H9 (cell line): ENCODE measurements around the gene COPZ2. TPM values are rescaled to one million over a fixed set of nuclear protein-coding genes. Genes with fewer than 3 reads are reported as not detected.
A peak's percentile ranks its signal among the peaks of the same experiment; 100 is the strongest.

Experiments used
- DNase-seq: peaks from one replicate; pipeline ENCODE4 v3.0.0-alpha.2; 2017
- H2AFZ ChIP-seq: one replicate; pipeline ENCODE4 v1.6.1; 2013; ENCODE audit warnings: mild to moderate bottlenecking, low read length, control low read depth, moderate library complexity
- H2AK5ac ChIP-seq: 2 replicates; pipeline ENCODE4 v1.6.1; 2013; ENCODE audit warnings: low read length, control low read depth, mixed read lengths; ENCODE audit not compliant: insufficient read length
- H2BK120ac ChIP-seq: one replicate; pipeline ENCODE4 v1.6.1; 2013; ENCODE audit warnings: low read depth, mild to moderate bottlenecking, low read length, control low read depth, inconsistent platforms; ENCODE audit not compliant: poor library complexity, severe bottlenecking
- H2BK12ac ChIP-seq: 2 replicates; pipeline ENCODE4 v1.6.1; 2013; ENCODE audit warnings: low read length, control low read depth, mixed read lengths, low read depth; ENCODE audit not compliant: insufficient read length
- H2BK15ac ChIP-seq: 2 replicates; pipeline ENCODE4 v1.6.1; 2013; ENCODE audit warnings: low read depth, low read length, control low read depth
- H2BK20ac ChIP-seq: one replicate; pipeline ENCODE4 v1.6.1; 2013; ENCODE audit warnings: low read depth, mild to moderate bottlenecking, low read length, control low read depth, inconsistent platforms; ENCODE audit not compliant: poor library complexity, severe bottlenecking
- H2BK5ac ChIP-seq: 2 replicates; pipeline ENCODE4 v1.6.1; 2013; ENCODE audit warnings: low read length, control low read depth, mixed read lengths; ENCODE audit not compliant: insufficient read length
- H3K14ac ChIP-seq: 2 replicates; pipeline ENCODE4 v1.6.1; 2013; ENCODE audit warnings: low read length, control low read depth; ENCODE audit not compliant: insufficient read depth
- H3K18ac ChIP-seq: 2 replicates; pipeline ENCODE4 v1.6.1; 2013; ENCODE audit warnings: low read depth, mild to moderate bottlenecking, mixed read lengths, low read length, control low read depth; ENCODE audit not compliant: insufficient read length
- H3K23ac ChIP-seq: 2 replicates; pipeline ENCODE4 v1.6.1; 2013; ENCODE audit warnings: low read length, control low read depth, mixed read lengths, low read depth; ENCODE audit not compliant: insufficient read length
- H3K23me2 ChIP-seq: 2 replicates; pipeline ENCODE4 v1.6.1; 2013; ENCODE audit warnings: low read depth, mild to moderate bottlenecking, mixed read lengths, low read length, control low read depth; ENCODE audit not compliant: insufficient read length, poor library complexity, severe bottlenecking
- H3K27ac ChIP-seq: 2 replicates; pipeline ENCODE4 v1.5.1; 2013; ENCODE audit warnings: low read length, control low read depth, mixed read lengths, low read depth; ENCODE audit not compliant: insufficient read length
- H3K27me3 ChIP-seq: 2 replicates; pipeline ENCODE4 v1.6.1; 2013; ENCODE audit warnings: low read length, control low read depth, inconsistent platforms; ENCODE audit not compliant: insufficient read depth
- H3K4ac ChIP-seq: 2 replicates; pipeline ENCODE4 v1.6.1; 2013; ENCODE audit warnings: low read depth, mild to moderate bottlenecking, control low read depth, inconsistent platforms, low read length, moderate library complexity
- H3K4me1 ChIP-seq: 2 replicates; pipeline ENCODE4 v1.6.1; 2013; ENCODE audit warnings: low read length, control low read depth, inconsistent platforms; ENCODE audit not compliant: insufficient read depth
- H3K4me2 ChIP-seq: 2 replicates; pipeline ENCODE4 v1.6.1; 2013; ENCODE audit warnings: low read length, control low read depth, mixed read lengths; ENCODE audit not compliant: insufficient read length, insufficient read depth
- H3K56ac ChIP-seq: 2 replicates; pipeline ENCODE4 v1.6.1; 2013; ENCODE audit warnings: low read depth, mild to moderate bottlenecking, mixed read lengths, low read length, control low read depth; ENCODE audit not compliant: insufficient read length
- H3K79me1 ChIP-seq: 2 replicates; pipeline ENCODE4 v1.6.1; 2013; ENCODE audit warnings: low read depth, mild to moderate bottlenecking, moderate library complexity, low read length, control low read depth, inconsistent platforms; ENCODE audit not compliant: insufficient read depth, poor library complexity, severe bottlenecking
- H3K79me2 ChIP-seq: 2 replicates; pipeline ENCODE4 v1.6.1; 2013; ENCODE audit warnings: low read length, control low read depth, inconsistent platforms; ENCODE audit not compliant: insufficient read depth
- H3K9ac ChIP-seq: 2 replicates; pipeline ENCODE4 v1.6.1; 2013; ENCODE audit warnings: low read length, control low read depth, mixed read lengths; ENCODE audit not compliant: insufficient read length; ENCODE audit errors: extremely low read depth
- H3K9me3 ChIP-seq: one replicate; pipeline ENCODE4 v1.6.1; 2013; ENCODE audit warnings: low read depth, low read length, inconsistent platforms; ENCODE audit not compliant: control insufficient read depth
- H3T11ph ChIP-seq: one replicate; pipeline ENCODE4 v1.6.1; 2013; ENCODE audit warnings: mild to moderate bottlenecking, low read length, control low read depth, inconsistent platforms
- H4K20me1 ChIP-seq: one replicate; pipeline ENCODE4 v1.6.1; 2013; ENCODE audit not compliant: control insufficient read depth, insufficient read length, insufficient read depth
- H4K5ac ChIP-seq: 2 replicates; pipeline ENCODE4 v1.6.1; 2013; ENCODE audit warnings: low read depth, mild to moderate bottlenecking, mixed read lengths, low read length, control low read depth; ENCODE audit not compliant: insufficient read length
- H4K8ac ChIP-seq: replicated peaks from 2 replicates; pipeline ENCODE4 v1.6.1; 2013; ENCODE audit warnings: low read length, control low read depth, mixed read lengths, low read depth; ENCODE audit not compliant: insufficient read length
- H4K91ac ChIP-seq: 2 replicates; pipeline ENCODE4 v1.6.1; 2013; ENCODE audit warnings: low read depth, mild to moderate bottlenecking, moderate library complexity, mixed read lengths, low read length, control low read depth; ENCODE audit not compliant: insufficient read length
- H3K27ac Mint-ChIP-seq, 3 experiments: 2 replicates in 2 of 3; 3 replicates in 1 of 3; pipeline ENCODE4 v1.8.0; 2020 to 2021; ENCODE audit warnings: mixed read lengths in 3 of 3, mild to moderate bottlenecking in 1 of 3, moderate library complexity in 1 of 3
- H3K27me3 Mint-ChIP-seq: 2 replicates; pipeline ENCODE4 v1.8.0; 2021; ENCODE audit warnings: low read depth, mild to moderate bottlenecking, moderate library complexity, mixed read lengths
- H3K36me3 Mint-ChIP-seq, 3 experiments: 2 replicates in 2 of 3; 3 replicates in 1 of 3; pipeline ENCODE4 v1.8.0; 2020 to 2021; ENCODE audit warnings: low read depth in 3 of 3, mixed read lengths in 3 of 3; ENCODE audit not compliant: insufficient read depth in 1 of 3
- H3K4me1 Mint-ChIP-seq, 2 experiments: 2 replicates each; pipeline ENCODE4 v1.8.0; 2020; ENCODE audit warnings: mixed read lengths in 2 of 2
- H3K4me3 Mint-ChIP-seq, 2 experiments: 2 replicates in 1 of 2; 3 replicates in 1 of 2; pipeline ENCODE4 v1.8.0; 2020 to 2021; ENCODE audit warnings: mild to moderate bottlenecking in 2 of 2, mixed read lengths in 2 of 2, moderate library complexity in 1 of 2
- H3K9me3 Mint-ChIP-seq, 2 experiments: 2 replicates in 1 of 2; 3 replicates in 1 of 2; pipeline ENCODE4 v1.8.0; 2020; ENCODE audit warnings: mild to moderate bottlenecking in 2 of 2, mixed read lengths in 2 of 2, moderate library complexity in 1 of 2
- CTCF ChIP-seq: fragments of 200-600 bp; sonication (generic); conservative IDR thresholded peaks from 3 replicates; pipeline ENCODE4 v1.8.0; 2021; ENCODE audit warnings: antibody characterized with exemption, mild to moderate bottlenecking
- WGBS: extraction: QIAGEN DNeasy Blood & Tissue Kit; methylation state at CpG from one replicate; pipeline ENCODE4 v1.1.7; 2013; ENCODE audit warnings: missing lambda C conversion rate, low lambda C conversion rate, mixed read lengths; ENCODE audit not compliant: insufficient read length; ENCODE audit errors: extremely low coverage; 5-methylcytosine and 5-hydroxymethylcytosine counted together
- total RNA-seq: library from RNA; stranded (reverse); gene quantifications from 2 replicates; pipeline ENCODE4 v1.2.1, GENCODE V29; 2021

The COPZ2 gene
- total RNA-seq, 1 experiment from 2014 or later, result 0.68 TPM

- no peak for DNase-seq
- TF ChIP-seq CTCF, result no peak
- no peak overlapping the region for H3K18ac ChIP-seq
- H3K79me1 ChIP-seq, result no peaks in the 10 kb centered on the region
- no peak overlapping the region for H3K9ac ChIP-seq
- H3K4me1 ChIP-seq, result peaks cover 4% of the 10 kb centered on the region; the same call in 1 of the 2 replicates
- H3K23ac ChIP-seq, result no peak overlapping the region
- H3K36me3 Mint-ChIP-seq, result no peaks in the 10 kb centered on the region
- H3K23me2 ChIP-seq, result no peaks in the 10 kb centered on the region
- WGBS, result no CpG with 5 or more reads among the region's 4 CpGs
- H3K56ac ChIP-seq, result no peak overlapping the region
- H2AK5ac ChIP-seq, result no peak overlapping the region
- no peak overlapping the region for H3K4me2 ChIP-seq
- H3K9me3 ChIP-seq, result no peaks in the 10 kb centered on the region
- no peak overlapping the region for H3T11ph ChIP-seq
- H2BK20ac ChIP-seq, result no peak overlapping the region
- H3K27me3 ChIP-seq, result no peaks in the 10 kb centered on the region
- H3K27ac ChIP-seq, result no peak overlapping the region
- H3K27ac Mint-ChIP-seq, result peak overlapping the region in 1 of 3 experiments; percentile 68; a peak in 2 of 7 replicates
- no peak overlapping the region for H2AFZ ChIP-seq
- no peak overlapping the region for H2BK120ac ChIP-seq
- no peak overlapping the region for H4K91ac ChIP-seq
- H3K4me3 Mint-ChIP-seq, result no peak overlapping the region
- no peak overlapping the region for H3K4ac ChIP-seq
- no peaks in the 10 kb centered on the region for H4K20me1 ChIP-seq
- no peak overlapping the region for H2BK15ac ChIP-seq
- H4K8ac ChIP-seq, result no peak overlapping the region
- H3K4me1 Mint-ChIP-seq, result peaks cover 56 to 64% of the 10 kb centered on the region in 2 experiments
- no peak overlapping the region for H2BK5ac ChIP-seq
- no peak overlapping the region for H4K5ac ChIP-seq
- H3K9me3 Mint-ChIP-seq, result no peaks in the 10 kb centered on the region; a peak in 1 of 5 replicates
- no peaks in the 10 kb centered on the region for H3K79me2 ChIP-seq
- H3K27me3 Mint-ChIP-seq, result peaks cover 1% of the 10 kb centered on the region
- no peak overlapping the region for H3K14ac ChIP-seq
- H2BK12ac ChIP-seq, result no peak overlapping the region
These were observed 42.9 kb downstream of the COPZ2 start for GRCh38 chr17:47994724-47995123.
